ENCODE measurements around the gene OGFOD1.

- TF ChIP-seq CTCF (IDR thresholded peaks at IDR 0.05; ENCODE audit: insufficient read depth, low read depth, low read length) (no peak), EZH2 (IDR thresholded peaks at IDR 0.05; ENCODE audit: insufficient read depth, low read length) (no peak)
Measured at GRCh38 chr16:56469748-56470147, 18.4 kb downstream of the OGFOD1 start.

All from astrocyte (in vitro differentiated cells and primary cell).